Measurements from ENCODE around the gene HIC1. TPM values are rescaled to one million over a fixed set of nuclear protein-coding genes. Genes with fewer than 3 reads are reported as not detected.

Gene HIC1
- total RNA-seq, 4 donors from 2014 or later: 9.1 to 32.5 (median 14.7) TPM

DNA sequence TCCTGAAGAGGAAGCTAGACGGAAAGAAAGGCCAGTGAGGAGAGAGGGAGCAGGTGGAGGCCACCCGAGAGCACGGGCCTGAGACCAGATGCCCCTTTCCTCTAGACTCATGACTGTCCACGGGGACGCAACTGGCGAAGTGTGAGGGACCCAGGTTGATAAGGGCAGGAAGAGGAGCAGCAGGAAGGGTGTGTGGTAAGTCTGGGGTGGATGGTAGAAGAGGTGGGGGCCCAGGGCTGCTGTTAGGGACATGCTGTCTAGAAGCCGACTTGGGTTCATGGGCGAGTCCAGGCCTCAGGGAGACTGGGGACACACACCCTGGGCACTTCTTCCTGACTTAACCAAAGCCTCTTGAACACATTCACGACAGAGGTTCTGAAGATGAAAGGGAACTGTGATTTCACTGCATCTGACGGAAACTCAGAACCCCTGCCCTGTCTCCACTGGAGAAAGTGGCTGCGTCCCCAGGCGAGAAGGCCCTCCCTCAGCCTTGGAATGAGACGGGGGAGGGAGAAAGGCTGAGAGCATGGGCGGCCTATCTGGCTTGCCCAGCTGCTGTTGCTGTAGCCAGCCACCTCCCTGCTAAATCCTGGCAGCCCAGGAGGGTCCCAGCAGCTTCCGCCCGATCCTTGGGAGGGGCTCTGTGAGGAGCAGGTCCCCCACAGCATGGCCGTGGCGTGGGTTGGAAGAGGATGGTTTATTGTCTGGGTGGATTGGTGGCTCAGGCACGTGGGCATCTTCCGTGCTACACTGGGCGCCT lies 6.0 kb downstream of the HIC1 start:
- Histone ChIP-seq H3K36me3 (peaks cover 0 to 10% (median 0%) of the 10 kb centered on the region in 4 donors), H3K27ac (peak overlapping the region; percentile 85 to 92 (median 90)), H3K4me1 (peaks cover 21 to 89% (median 63%) of the 10 kb centered on the region in 4 donors), H3K4me3 (no peak overlapping the region), H3K9me3 (no peaks in the 10 kb centered on the region), H3K27me3 (peaks cover 25% of the 10 kb centered on the region)
- 76% methylated on average over 21 of the region's 21 CpGs; no CpG with 5 or more reads in 1 of the 2 donors for WGBS, 2 donors (ENCODE audit: low coverage in 1 of 2)
- TF ChIP-seq POLR2A (IDR thresholded peaks at IDR 0.05) (no peak), EP300 (IDR thresholded peaks at IDR 0.05; ENCODE audit: low read depth) (no peak), POLR2AphosphoS5 (IDR thresholded peaks at IDR 0.05) (no peak)
- TF ChIP-seq, protein P1, sequence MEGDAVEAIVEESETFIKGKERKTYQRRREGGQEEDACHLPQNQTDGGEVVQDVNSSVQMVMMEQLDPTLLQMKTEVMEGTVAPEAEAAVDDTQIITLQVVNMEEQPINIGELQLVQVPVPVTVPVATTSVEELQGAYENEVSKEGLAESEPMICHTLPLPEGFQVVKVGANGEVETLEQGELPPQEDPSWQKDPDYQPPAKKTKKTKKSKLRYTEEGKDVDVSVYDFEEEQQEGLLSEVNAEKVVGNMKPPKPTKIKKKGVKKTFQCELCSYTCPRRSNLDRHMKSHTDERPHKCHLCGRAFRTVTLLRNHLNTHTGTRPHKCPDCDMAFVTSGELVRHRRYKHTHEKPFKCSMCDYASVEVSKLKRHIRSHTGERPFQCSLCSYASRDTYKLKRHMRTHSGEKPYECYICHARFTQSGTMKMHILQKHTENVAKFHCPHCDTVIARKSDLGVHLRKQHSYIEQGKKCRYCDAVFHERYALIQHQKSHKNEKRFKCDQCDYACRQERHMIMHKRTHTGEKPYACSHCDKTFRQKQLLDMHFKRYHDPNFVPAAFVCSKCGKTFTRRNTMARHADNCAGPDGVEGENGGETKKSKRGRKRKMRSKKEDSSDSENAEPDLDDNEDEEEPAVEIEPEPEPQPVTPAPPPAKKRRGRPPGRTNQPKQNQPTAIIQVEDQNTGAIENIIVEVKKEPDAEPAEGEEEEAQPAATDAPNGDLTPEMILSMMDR (IDR thresholded peaks at IDR 0.05): no peak
- intact Hi-C loops (cut with DNase I; ENCODE audit: low total_unique reads) (no loop called here), in situ Hi-C loops (cut with MboI; ENCODE audit: low pct_ligation_motif_present in 1 of 4, low pct_unique_long_range_greater_than_20kb in 1 of 4, low sequenced_read_pairs in 3 of 4) (loop anchor here in 3 of 4 donors (5.0 to 25.0 kb wide), 3 partner anchors 101 to 186 kb away; no protein-coding TSS in a partner anchor)
- DNase-seq: no peak

DNA sequence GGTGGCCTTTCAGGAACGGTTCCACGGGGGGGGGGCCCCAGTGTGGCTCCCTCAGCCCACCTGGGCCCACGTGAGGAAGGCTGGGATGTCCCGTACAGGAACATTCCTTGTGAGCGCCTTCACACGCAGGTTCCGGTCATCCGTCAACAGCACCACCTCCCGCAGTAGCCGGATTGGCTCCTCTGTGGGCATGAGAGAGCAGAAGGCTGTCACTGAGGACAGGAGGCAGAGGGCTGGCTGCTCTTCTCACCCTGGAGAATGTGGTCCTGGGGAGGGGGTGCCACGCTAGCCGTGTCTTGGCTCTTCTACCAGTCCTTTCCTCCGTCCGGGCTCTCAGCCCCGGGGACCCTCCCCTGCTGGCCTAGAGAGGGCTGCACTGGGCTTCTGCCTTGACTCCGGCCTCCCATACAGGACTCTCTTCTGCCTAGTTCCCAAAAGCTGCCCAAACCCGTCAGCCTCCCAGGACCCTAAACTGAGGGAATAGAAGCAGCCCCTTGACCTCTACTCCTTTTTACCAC lies 6.6 kb downstream of the HIC1 start:
- Histone ChIP-seq H3K4me3 (no peak overlapping the region), H3K27me3 (peaks cover 19% of the 10 kb centered on the region), H3K27ac (peak overlapping the region; percentile 85 to 92 (median 90)), H3K4me1 (peaks cover 21 to 88% (median 59%) of the 10 kb centered on the region in 4 donors), H3K9me3 (no peaks in the 10 kb centered on the region), H3K36me3 (peaks cover 0 to 10% (median 0%) of the 10 kb centered on the region in 4 donors)
- 76 to 80% methylated on average over 1 to 17 of the region's 17 CpGs for WGBS, 2 donors (ENCODE audit: low coverage in 1 of 2)
- intact Hi-C loops (cut with DNase I; ENCODE audit: low total_unique reads) (no loop called here), in situ Hi-C loops (cut with MboI; ENCODE audit: low pct_ligation_motif_present in 1 of 4, low pct_unique_long_range_greater_than_20kb in 1 of 4, low sequenced_read_pairs in 3 of 4) (loop anchor here in 3 of 4 donors (5.0 to 25.0 kb wide), 3 partner anchors 101 to 186 kb away; no protein-coding TSS in a partner anchor)
- no peak for DNase-seq
- no peak for TF ChIP-seq POLR2A (IDR thresholded peaks at IDR 0.05)
- TF ChIP-seq EP300 (IDR thresholded peaks at IDR 0.05; ENCODE audit: low read depth): no peak
- TF ChIP-seq, protein P1 (IDR thresholded peaks at IDR 0.05): no peak
- TF ChIP-seq POLR2AphosphoS5 (IDR thresholded peaks at IDR 0.05): no peak

DNA sequence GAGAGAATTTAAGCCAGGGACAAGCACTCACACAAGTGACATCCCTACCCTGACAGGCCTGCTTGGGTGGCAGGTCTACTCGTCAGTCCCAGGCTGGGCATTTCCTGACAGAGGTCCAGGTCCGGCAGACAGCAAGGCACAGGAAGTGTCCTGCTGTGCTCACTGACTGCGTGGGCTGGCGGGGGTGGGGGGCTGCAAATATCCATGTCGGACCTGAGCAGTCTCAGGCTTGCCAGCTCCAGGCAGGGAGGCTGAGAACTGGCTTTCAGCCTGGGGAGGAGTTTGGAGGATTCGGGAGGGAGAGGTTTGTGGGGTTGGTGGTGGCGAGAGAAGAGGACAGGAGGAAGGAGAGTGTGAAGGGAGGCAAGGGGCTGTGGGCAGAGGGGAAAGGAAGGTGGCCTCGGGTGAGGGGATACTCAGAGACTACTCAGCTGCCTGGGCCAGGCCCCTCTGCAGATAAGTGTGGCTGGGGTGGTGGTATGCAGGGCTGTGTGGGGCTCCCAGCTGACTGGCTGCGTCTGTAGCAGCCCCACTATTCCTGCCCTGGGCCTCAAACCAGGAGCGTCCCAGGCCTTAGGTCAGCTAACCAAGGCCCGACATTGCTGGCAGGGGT lies 7.8 kb downstream of the HIC1 start:
- peaks cover 7% of the 10 kb centered on the region for H3K27me3 ChIP-seq
- peak overlapping the region; percentile 85 to 92 (median 90) for H3K27ac ChIP-seq
- 40 to 64% methylated on average over 1 to 11 of the region's 11 CpGs for WGBS, 2 donors (ENCODE audit: low coverage in 1 of 2)
- no peak for DNase-seq
- in situ Hi-C loops (cut with MboI; ENCODE audit: low pct_ligation_motif_present in 1 of 4, low pct_unique_long_range_greater_than_20kb in 1 of 4, low sequenced_read_pairs in 3 of 4): loop anchor here in 3 of 4 donors (5.0 to 25.0 kb wide), 3 partner anchors 100 to 185 kb away; no protein-coding TSS in a partner anchor
- H3K4me3 ChIP-seq: no peak overlapping the region
- peaks cover 31 to 91% (median 60%) of the 10 kb centered on the region in 4 donors for H3K4me1 ChIP-seq
- H3K36me3 ChIP-seq: peaks cover 0 to 10% (median 0%) of the 10 kb centered on the region in 4 donors
- intact Hi-C loops (cut with DNase I; ENCODE audit: low total_unique reads): no loop called here
- no peaks in the 10 kb centered on the region for H3K9me3 ChIP-seq
- TF ChIP-seq POLR2AphosphoS5 (IDR thresholded peaks at IDR 0.05) (no peak), EP300 (IDR thresholded peaks at IDR 0.05; ENCODE audit: low read depth) (no peak), POLR2A (IDR thresholded peaks at IDR 0.05) (no peak)
- TF ChIP-seq, protein P1 (IDR thresholded peaks at IDR 0.05): no peak
